LNCaP clone FGC (cell line): ENCODE measurements around the gene MPPED1.

Experiments
- DNase-seq: peaks from one replicate; pipeline ENCODE4 v3.0.0-alpha.2; 2011; ENCODE audit warnings: low read depth
- H3K4me3 ChIP-seq: 2 replicates; pipeline ENCODE4 v1.5.1; 2011; ENCODE audit warnings: mild to moderate bottlenecking, low read depth, low read length, control low read depth
- TF ChIP-seq, protein P1 (sequence below): IDR thresholded peaks from 2 replicates; pipeline ENCODE4 v1.5.1; 2012; ENCODE audit warnings: mild to moderate bottlenecking; ENCODE audit not compliant: control insufficient read depth, insufficient read depth; ENCODE audit errors: extremely low read depth

MPPED1 gene

DNA sequence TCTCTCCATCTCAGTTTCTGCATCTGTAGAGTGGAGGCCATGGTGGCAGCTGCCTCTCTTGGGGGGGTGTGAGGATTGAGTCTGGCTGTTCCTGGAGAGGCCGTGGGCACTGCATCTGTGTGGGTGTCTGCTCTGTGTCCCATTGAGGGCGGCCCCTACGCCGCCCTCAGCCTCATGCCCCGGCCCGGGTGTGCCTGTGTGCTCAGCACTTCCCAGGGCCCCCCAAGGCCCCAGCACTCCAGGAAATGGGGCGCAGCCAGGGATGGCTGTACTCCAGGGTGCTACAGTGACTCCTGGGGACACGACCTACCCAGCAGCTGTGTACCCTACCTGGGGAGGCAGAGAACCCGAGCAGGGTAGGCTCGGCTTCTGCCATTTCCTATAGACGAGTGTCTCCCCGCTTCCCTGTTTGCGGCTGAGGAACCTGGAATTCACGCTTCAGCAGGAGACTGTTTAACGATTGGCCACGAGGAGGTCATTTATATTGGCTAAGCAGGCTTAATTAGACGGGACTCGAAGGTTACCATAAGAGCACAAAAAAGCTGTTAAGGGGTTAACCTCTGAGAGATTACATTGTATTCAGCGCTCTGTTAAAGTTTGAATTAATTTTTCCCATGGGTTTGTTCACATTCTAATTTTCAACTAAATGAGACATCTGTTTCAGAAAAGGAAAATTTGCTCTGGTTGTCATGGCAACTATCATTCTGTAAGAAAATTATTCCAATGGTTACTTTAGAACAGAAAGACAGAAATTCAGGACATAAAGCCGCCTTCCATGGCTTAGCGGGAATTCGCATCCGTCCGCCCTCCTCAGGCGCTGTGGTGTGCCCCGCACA, 76.4 kb downstream of the MPPED1 start:
- no peak for DNase-seq
- no peak overlapping the region for H3K4me3 ChIP-seq
- TF ChIP-seq, protein P1, sequence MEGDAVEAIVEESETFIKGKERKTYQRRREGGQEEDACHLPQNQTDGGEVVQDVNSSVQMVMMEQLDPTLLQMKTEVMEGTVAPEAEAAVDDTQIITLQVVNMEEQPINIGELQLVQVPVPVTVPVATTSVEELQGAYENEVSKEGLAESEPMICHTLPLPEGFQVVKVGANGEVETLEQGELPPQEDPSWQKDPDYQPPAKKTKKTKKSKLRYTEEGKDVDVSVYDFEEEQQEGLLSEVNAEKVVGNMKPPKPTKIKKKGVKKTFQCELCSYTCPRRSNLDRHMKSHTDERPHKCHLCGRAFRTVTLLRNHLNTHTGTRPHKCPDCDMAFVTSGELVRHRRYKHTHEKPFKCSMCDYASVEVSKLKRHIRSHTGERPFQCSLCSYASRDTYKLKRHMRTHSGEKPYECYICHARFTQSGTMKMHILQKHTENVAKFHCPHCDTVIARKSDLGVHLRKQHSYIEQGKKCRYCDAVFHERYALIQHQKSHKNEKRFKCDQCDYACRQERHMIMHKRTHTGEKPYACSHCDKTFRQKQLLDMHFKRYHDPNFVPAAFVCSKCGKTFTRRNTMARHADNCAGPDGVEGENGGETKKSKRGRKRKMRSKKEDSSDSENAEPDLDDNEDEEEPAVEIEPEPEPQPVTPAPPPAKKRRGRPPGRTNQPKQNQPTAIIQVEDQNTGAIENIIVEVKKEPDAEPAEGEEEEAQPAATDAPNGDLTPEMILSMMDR = no peak

DNA sequence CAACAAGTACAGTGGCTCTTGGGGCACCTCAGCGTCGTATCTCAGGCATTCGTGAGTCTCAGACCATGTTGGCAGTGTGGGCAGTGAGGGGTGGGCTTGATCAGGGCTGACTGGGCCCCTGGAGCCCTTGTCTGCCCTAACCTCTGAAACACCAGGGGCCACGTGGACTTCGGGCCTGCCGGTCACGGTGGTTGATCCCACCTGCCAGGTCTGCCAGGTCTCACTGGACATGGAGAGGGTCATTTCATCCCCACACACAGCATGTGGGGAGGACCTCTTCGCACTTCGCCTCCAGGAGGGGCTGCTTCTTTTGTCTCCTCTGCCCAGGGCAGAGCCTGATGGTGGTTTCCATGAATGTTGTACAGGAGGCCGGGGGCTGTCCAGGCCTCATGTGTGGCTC, 77.1 kb downstream of the MPPED1 start:
- H3K4me3 ChIP-seq = no peak overlapping the region
- DNase-seq = no peak
- TF ChIP-seq, protein P1 = no peak

DNA sequence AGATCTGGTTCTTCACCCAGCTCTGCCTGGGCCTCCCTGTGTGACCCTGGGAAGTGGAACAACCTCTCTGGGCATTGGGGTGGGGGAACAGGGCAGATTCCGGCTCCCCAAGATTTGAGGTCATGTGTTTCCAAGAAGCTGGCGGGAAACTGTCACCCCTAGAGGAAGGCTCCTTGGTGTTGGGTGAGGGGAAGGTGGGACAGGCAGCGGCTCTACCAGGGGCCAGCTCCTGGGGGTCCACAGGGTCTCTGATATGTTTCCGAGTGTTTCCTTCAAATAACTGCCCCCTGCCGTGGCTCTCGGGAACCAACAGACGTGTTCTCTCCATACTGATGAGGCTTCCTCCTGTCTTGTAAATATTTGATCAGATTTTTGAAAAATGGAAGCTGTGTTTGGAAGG, 78.5 kb downstream of the MPPED1 start:
- no peak overlapping the region for H3K4me3 ChIP-seq
- no peak for DNase-seq
- TF ChIP-seq, protein P1 = no peak

DNA sequence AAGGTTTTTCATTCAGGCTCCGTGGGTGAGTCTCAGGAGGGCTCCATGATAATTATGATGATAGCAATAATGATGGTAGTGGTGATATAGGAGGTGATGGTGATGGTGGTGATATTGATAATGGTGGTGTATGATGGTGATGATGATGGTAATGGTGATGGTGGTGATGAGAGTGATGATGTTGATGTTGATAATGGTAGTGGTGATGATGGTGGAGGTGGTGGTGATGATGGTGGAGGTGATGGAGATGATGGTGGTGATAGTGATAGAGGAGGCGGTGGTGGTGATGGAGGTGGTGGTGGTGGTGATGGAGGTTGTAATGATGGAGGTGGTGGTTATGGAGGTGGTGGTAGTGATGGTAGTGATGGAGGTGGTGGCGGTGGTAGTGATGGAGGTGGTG, 79.4 kb downstream of the MPPED1 start:
- H3K4me3 ChIP-seq = no peak overlapping the region
- TF ChIP-seq, protein P1 = no peak
- DNase-seq = no peak

DNA sequence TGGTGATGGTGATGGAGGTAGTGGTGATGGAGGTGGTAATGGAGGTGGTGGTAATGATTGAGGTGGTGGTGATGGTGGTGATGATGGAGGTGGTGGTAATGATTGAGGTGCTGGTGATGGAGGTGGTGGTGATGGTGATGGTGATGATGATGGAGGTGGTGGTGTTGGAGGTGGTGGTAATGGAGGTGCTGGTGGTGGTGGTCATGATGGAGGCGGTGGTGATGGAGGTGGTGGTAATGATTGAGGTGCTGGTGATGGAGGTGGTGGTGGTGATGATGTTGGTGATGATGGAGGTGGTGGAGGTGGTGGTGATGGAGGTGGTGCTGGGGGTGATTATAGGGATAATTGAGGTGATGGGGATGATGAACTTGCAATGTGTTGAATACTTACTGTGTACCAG, 79.9 kb downstream of the MPPED1 start:
- H3K4me3 ChIP-seq = no peak overlapping the region
- TF ChIP-seq, protein P1 = no peak
- no peak for DNase-seq

DNA sequence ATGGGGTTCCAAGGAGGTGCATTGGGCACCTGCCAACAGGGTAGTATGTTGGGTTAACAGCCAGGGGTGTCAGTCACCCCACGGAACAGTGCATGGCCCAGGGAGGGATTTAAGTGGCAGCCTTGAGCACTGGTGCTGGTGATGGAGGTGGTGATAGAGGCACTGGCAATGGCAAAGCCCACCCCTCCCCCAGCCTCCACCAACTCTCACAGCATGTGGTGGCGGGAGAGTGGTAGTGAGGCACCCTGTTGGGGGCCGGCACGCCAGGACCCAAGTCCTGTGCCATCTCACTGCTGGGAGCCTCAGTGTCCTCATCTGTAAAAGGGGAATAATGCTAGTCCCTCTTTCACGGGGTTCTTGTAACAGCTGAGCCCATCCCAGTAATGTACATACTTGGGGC, 81.5 kb downstream of the MPPED1 start:
- no peak overlapping the region for H3K4me3 ChIP-seq
- DNase-seq = no peak
- TF ChIP-seq, protein P1 = no peak
